ENCODE results near the gene GLI3.
"Not testable (repeated sequence)": the region's sequence is repeated elsewhere in the genome, so short reads cannot be mapped to it uniquely, and the experiment has no call there.

GLI3 gene

DNA sequence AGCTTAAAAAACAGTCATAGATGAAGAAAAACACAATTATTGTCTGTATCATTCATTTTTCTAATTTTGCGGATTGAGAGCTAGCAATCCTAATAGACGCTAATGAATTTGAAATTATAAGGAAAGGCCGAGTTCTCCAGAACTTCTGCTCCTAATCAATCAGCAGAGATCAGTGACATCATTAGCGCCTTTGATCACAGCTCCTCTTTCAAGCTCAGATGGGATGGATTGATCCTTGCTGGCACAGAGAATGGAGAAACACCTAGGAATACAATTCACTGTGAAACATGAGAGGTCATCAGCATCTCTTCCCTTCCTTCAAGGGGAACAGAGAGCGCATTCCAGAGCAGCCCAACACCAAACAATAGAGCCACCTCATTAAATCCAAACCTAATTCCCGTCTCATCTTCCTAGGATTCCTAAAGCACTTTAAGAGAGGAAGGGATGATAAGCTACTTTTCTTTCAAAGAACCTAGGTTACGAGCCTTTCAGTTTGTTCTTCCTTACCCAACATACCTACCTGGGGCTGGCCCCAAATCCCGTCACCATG, 24.4 kb downstream of the GLI3 start:
- no peak for DNase-seq (ENCODE audit: low read depth in 2 of 2)

DNA sequence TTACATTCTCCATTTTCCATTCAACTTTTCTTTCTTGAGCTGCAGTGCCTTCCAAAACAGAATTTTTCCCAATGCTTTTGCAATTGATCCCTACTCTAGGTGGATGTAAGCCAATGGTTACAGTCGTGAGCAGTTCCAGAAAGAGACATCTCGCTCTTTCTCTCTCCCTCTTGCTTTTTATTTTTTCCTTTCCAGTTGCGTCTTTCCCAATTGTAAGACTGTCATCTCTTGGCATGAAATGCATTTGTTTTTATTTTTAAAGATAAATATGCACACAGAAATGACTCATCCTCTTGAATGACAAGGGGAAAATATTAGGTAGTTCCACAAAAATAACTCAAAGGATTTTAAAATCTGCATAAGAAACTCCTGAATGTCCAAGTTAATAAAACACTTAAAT, 25.1 kb downstream of the GLI3 start:
- no peak for DNase-seq (ENCODE audit: low read depth in 2 of 2)

DNA sequence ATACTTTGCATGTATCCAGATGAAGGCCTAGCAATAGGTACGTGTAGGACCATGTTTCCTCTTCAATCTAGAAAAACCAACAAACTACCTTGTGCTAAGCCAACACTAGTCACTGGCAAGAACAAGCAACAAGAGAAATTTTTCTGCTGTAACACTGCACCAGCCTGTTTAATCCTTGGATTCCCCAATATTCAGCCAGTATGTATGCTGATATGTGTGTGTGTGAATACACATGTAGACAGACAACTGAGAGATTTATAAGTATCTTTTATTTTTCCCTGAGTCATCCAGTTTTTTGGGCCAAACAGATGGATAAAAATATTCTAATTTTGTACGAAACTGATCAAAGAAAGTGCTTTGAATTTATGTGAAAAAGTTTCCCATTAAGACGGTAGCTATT, 26.2 kb downstream of the GLI3 start:
- DNase-seq (ENCODE audit: low read depth in 2 of 2), result no peak

DNA sequence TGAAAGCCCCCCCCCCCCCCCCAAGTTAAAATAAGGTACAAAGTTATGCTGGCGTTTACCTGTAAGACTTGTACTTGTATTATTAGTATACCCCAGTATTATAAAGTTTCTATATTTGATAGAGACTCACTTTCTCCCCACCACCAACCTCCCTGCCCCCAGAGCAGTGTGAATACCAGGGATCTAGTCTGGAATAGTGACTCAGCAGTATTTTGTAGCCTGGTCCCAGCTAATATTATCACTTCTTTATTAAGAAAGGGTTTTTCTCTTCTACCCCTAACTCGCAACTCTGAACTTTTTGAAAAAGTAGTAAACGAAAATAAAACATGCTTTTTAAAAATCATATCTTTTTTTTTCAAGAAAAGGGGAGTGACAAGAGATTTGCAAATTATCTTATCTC, 26.7 kb downstream of the GLI3 start:
- DNase-seq (ENCODE audit: low read depth in 2 of 2), result no peak

DNA sequence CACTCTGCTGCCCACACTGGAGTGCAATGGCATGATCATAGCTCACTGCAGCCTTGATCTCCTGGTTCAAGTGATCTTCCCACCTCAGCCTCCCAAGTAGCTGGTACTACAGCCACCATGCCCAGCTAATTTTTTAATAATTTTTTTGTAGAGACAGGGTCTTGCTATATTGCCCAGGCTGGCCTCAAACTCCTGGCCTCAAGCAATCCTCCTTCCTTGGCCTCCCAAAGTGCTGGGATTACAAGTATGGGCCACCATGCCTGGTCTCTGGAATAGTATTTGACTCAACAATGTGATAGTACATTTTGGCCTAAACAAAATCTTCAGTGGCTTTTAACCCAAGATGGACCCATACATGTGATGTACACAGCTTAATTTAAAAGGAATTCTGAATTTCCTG, 27.9 kb downstream of the GLI3 start:
- DNase-seq (ENCODE audit: low read depth in 2 of 2), result not testable (repeated sequence)

DNA sequence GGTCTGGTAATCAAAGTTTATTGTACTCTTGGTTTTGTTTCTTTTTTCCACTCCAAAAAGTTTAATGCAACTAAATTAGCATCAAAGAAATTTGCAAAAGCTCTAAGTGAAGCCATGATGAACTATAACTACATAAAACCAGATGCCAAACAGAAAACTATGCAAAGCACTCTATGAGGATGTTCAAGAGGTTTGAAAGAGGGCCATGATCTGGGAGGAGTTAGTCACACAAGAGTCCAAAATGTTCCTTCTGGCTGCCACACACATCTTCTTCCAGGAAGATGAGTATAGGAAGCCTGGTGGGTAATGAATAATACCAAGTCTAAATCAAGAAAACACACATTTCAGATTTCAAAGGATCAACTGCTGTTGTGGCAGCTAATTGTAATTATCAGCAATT, 28.4 kb downstream of the GLI3 start:
- no peak for DNase-seq (ENCODE audit: low read depth in 2 of 2)

DNA sequence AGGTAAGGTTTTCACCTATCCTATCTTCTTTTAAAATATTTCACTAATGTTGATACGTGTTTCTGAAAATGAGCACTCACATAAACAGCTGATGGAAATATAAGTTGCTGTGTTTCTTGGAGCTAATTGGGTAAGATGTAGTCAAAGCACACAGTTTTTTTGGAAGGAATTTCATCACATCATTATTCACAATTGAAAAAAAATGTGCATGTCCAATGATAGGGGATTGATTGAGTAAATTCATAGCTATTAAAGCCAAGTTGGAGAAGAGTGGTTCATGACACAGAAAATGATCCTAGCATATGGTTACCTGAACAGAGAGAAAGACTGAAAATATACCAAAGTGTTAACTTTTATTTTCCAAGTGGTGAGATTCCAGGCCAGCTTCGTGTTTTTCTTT, 29.6 kb downstream of the GLI3 start:
- DNase-seq (ENCODE audit: low read depth in 2 of 2), result no peak

DNA sequence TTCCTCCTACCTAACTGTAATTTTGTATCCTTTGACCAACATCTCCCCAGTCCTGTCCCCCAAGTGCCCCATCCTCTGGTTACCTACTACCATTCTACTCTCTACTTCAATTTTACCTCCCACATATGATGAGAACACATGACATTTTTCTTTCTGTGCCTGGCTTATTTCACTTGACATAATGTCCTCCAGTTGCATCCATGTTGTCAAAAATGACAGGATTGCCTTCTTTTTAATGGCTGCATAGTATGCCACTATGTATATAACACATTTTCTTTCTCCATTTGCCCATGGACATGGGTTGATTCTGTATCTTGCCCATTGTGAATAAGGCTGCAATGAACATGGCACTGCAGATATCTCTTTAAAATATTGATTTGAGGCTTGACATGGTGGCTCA, 33.7 kb downstream of the GLI3 start:
- DNase-seq (ENCODE audit: low read depth in 2 of 2), result no peak

DNA sequence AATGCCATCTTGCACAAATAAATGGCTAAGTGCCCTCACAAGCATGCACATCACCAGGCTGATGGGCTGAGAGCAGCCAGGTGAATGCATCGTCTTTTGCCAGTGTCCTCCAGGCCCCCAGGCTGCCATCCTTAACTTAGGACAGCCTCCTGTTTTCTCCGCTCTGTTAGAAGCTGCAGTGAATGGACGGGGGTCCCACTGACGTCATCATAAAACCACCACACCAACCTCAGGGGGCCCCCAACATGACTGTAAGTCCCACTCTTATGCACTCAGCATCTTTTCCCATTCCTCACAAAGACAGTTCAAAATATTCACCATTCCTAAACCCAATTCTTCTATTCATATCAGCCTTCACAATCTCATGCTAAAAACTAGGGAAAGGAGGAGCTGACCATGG, 34.4 kb downstream of the GLI3 start:
- DNase-seq (ENCODE audit: low read depth in 2 of 2), result no peak

DNA sequence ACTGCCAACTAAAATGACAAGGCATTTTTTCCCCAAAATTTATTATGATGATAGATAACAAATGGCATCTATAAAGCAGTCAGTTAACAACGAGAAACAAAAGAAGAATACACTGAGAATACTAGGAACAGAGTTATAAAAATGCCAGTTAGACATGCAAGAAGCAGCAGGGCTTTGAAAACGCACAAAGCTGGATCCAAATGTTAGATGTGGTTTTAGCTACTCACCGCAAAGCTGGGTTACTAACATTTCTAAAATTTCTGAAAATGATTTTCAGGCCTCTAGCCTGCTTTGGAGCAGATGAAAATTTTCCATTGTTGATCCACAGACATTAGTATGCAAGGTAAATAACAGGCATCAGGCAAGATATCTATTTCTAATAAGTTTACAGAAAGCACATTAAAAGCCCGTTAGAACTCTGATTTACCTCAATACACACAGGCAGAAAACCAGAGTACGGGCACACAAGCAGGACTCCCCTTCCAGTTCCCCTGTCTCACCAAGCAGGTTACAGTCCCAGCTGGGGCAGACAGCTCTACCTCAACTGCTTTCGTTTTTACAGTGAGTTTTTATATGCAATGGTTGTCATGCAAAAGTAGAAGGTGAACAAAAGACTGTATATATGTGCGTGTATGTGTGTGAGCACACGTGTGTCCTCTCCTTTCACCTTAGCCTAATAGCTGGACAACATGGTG, 37.9 kb downstream of the GLI3 start:
- DNase-seq (ENCODE audit: low read depth in 2 of 2), result no peak

DNA sequence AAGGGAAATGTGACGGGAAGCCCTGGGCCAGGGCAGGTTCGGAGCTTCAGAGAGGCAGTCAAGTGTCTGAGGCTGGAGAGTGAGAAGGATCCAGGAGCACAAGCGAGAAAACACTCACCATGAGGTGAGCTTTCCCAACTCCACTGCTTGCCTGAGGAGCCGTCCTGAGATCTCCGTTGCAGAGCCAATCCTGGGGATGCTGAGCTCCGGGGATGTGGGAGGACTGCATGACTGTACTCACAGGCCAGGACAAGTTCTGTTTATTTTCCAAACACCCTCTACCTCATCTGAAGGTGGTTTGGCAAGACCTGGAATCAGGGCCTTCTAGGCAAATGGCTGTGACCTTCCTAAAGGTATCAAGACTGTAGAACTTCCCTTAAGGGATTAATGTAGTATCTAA, 38.7 kb downstream of the GLI3 start:
- DNase-seq (ENCODE audit: low read depth in 2 of 2), result no peak

DNA sequence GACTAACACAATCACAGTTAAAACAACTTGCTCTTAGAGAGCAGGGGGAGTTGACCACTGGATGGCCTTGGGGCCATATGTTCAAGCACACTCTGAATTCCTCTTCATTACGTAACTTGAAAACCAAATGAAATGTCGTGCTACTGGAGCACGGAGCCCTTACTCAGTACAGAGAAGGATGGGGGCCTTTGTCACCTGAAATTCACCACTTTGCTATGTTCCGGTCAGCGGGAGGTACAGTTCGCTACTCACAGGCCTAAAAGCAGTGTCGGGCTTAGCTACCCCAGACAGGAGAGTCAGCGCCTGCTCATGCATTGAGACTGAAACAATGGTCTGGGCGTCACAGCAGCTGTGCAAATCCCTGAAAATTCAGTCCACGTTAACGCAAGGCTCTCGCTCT, 39.6 kb downstream of the GLI3 start:
- no peak for DNase-seq (ENCODE audit: low read depth in 2 of 2)

DNA sequence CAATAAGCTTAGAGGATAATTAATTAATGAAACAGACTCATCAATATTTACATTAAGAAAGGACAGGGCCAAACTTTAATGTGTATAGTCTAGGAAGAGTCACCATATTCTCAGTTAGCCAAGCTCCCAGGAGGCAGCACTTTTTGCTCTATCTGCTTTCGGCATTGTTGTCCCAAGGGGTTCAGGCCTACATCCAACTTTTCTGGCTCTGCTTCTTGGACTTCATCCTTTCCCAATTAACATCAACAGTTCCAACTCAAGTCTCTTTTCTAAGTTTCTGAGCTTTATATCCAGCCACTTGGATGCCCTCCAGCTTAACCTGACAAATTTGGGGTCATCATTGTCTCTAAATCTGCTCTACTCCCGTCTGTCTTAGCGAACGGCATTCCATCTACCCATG, 42.8 kb downstream of the GLI3 start:
- no peak for DNase-seq (ENCODE audit: low read depth in 2 of 2)

DNA sequence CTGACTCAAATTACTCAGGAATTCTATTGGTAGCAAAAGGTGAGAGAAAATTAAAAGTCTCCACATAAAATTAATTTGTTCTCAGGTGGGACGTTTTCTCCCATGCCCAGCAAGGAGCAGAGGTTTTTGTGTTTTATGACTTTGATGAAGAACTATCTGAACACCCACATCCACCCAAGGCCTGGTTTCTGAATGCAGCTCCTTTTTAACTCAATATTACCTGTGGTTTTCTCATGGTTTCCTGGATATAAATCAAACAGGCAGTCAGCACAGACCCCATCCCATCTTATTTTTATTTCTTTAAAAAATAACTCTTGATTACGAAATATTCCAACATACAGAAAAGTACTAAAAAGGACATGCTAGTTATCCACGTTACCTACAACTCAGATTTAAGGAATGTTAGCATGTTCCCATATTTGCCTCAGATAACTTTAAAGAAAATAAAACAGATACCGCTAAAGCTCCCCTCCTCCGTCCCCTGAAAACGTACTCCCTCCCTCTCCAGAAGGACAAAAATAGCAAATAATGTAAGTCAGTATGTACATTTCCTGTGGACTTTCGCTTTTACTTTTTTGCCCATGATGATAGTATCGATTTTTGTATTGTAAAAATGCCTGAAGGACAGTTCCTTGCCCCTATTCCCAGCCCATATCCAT, 43.4 kb downstream of the GLI3 start:
- no peak for DNase-seq (ENCODE audit: low read depth in 2 of 2)

DNA sequence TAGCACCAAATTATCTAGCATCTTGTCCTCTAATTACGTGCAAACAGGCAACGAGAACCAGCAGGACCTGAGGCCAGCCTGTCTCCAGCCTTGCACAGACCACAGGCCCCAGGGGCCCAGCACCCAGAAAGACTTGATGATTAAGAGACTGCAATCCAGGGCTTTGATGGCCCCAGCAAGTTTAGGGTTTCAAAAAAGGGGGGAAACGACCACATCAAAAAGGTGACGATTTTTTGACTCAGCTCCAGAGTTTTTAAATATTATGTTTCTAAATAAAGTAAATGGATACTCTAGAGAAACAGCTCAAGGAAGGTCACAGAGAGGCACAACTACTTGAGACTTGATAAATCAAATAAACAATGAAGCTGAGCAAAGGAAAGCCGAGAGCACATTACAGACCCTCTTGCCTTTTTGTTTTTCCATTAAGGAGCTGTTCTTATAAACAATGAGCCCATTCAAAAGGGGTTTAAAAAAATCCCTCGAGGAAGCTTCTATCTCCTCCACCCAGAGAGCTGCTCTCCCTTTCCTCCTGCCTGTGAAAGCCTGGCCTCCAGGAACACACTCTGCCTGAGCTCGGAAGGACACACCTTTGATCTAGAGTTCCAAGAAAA, 44.1 kb downstream of the GLI3 start:
- no peak for DNase-seq (ENCODE audit: low read depth in 2 of 2)

DNA sequence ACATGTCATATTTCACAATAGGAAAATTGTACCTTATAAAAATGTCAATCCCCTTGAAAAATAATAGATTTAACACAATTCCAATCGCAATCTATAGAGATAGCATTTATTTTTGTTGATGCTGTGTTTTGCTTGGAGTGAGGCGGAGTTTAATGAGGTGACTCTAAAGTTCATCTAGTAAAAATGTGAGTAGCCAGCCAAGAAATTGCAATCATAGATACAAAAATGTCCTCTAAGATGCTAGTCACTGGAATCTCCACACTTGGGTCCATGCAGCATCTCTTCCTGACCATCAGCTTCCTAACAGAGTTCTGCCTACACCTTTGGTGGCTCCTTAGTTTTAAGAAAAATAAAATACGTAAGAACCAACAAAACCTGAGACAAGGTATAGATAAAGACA, 44.9 kb downstream of the GLI3 start:
- no peak for DNase-seq (ENCODE audit: low read depth in 2 of 2)

DNA sequence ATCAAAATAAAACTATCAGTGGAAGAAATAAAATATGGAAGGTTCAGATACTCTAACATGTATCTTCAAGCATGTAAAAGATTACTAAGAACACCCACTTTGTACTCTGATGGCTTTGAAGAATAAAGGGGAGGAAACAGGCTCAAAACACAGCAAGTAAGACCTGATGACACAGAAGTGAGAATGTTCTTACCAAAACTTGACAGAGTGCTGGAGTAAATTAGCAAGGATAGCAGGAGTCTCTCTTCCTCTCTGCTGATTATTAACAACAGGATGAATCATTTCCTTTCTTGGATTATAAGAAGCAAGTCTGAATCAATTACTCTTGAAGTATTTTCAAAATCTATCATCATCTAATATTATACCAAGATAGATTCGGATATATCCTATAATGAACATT, 47.5 kb downstream of the GLI3 start:
- no peak for DNase-seq (ENCODE audit: low read depth in 2 of 2)

DNA sequence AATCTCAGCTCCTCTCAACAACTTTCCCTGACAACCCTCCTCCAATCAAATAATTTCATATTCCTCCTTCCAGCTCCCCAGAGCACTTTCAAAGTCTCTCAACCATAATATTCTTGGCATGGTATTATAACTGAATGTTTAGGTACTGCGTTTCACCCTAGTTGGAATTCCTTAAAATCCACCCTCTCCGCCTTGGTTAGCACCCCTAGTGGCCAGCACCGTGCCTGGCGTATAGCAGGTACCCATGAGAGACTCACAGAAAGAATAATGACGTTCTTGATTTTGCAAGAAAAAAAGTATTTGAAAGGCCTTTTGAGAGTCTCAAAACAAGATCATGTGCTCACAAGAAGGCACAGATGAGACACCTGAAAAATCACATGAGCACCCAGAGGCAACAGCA, 50.9 kb downstream of the GLI3 start:
- no peak for DNase-seq (ENCODE audit: low read depth in 2 of 2)

DNA sequence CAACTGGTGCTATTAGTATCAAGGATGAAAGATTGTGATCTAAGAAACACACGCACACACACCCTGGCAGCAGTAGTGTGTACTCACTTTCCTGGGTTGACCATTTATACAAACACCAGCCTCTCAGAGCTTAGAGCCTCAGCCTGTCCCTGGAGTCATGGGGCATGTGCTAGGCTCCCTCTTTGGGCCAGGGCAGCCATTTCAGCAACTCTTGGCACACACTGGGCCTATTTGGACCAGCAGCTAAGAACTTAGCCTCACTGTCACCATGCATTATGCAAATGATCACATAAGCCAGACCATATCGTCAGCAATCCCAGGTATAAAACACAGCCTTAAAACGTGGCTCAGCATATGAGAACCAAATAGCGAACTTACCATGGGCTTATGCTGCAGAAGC, 51.3 kb downstream of the GLI3 start:
- no peak for DNase-seq (ENCODE audit: low read depth in 2 of 2)

DNA sequence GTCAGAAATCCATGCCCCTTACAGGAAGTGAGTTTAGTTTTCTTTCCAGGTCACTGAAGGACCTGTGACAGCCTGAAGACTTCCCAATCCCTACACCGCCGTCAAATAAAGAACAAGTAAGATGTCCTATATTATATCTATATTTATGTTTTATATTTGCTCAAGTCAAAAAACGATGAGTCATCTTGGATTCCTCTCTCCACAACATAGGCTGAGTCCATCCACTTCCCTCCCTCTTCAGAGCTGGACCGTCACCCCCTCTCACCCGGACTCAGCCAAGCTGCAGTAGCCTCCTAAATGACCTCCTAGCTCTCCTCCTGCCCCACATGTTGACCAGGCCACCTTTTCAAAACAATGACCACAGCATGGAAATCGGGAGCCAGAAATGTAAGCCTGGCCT, 53.5 kb downstream of the GLI3 start:
- no peak for DNase-seq (ENCODE audit: low read depth in 2 of 2)

DNA sequence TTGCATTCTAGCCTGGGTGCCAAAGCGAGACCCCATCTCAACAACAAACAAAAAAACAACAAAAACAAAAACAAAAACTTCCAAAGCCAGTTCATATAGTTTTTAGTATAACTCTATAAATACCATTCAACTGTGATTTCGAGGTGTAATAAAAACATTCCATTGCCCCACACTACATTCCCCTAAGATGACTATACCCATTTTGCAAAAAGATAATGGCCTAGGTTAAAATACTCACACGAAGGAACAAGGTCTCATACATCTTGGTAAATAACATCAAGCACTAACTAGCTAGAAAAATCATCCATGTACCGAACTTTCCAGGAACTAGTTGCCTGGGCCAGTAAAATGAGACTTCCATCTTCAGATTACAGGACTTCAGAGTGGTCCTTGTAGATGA, 55.4 kb downstream of the GLI3 start:
- DNase-seq (ENCODE audit: low read depth in 2 of 2), result no peak

DNA sequence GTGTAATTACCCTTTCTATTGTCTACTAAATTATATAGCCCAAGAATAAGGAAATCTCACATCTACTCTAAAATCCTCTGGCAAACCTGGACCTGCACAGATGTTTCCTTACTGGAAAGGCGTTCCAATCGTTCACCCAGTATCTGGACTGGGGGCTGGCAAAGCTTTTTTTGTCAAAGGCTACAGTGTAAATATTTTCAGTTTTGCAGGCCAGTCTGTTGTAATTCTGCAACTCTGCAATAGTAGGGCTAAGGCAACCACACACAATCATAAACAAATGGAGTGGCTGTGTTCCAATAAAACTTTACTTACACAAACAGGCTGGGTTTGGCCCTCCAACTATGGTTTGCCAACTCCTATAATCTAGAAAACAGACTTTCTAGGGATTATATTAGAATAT, 56.2 kb downstream of the GLI3 start:
- no peak for DNase-seq (ENCODE audit: low read depth in 2 of 2)

DNA sequence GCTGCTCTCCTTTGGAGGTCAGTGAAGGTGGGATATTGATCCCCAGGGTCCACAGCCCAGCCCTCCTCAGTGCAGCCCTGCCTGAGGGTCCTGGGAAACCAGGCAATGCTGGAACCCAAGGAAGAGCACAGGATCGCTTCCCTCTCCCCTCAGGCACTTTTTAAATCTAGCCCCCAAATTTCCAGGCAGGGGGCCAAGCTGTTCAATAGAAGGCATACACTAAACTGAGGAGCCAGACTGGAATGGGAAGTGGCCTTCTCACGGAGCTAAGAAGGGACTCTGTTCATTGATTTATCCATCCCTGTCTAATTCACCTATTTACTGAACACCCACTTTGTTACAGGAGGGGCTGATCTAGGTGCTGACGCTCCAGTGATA, 60.3 kb downstream of the GLI3 start:
- no peak for DNase-seq (ENCODE audit: low read depth in 2 of 2)

Data from stimulated activated CD8-positive, alpha-beta memory T cell treated with anti-CD3 and anti-CD28 coated beads, Interleukin-2, amount 100 ng/mL, for 48 hours (primary cell).